HL-60 (cell line): ENCODE results near the gene IL12RB2.
"Not testable (repeated sequence)": the region's sequence is repeated elsewhere in the genome, so short reads cannot be mapped to it uniquely, and the experiment has no call there.

Experiments used
- DNase-seq, 2 experiments: peaks; one replicate each; pipeline ENCODE4 v3.0.0-alpha.2; 2010 to 2020; ENCODE audit warnings: low read depth in 1 of 2, low spot score in 1 of 2
- H3K27ac ChIP-seq: fragments of 250-450 bp; sonication (Bioruptor Pico); replicated peaks from 2 replicates; pipeline ENCODE4 v1.5.1; 2020; ENCODE audit warnings: mild to moderate bottlenecking, moderate library complexity
- H3K27me3 ChIP-seq: fragments of 250-450 bp; sonication (Bioruptor Pico); 2 replicates; pipeline ENCODE4 v1.5.1; 2021; ENCODE audit warnings: mild to moderate bottlenecking, moderate library complexity; ENCODE audit not compliant: insufficient read depth, poor library complexity, severe bottlenecking
- H3K4me3 ChIP-seq: replicated peaks from 2 replicates; pipeline ENCODE4 v1.5.1; 2011; ENCODE audit warnings: mild to moderate bottlenecking, control low read depth, low read length; ENCODE audit not compliant: insufficient read depth
- GABPA ChIP-seq: IDR thresholded peaks from 2 replicates; pipeline ENCODE4 v1.6.1; 2012; ENCODE audit warnings: low read depth
- POLR2AphosphoS5 ChIP-seq: IDR thresholded peaks from 2 replicates; pipeline ENCODE4 v1.6.1; 2012; ENCODE audit warnings: low read depth
- SPI1 ChIP-seq: IDR thresholded peaks from 2 replicates; pipeline ENCODE4 v1.6.1; 2012; ENCODE audit warnings: low read depth, mild to moderate bottlenecking, borderline replicate concordance
- TF ChIP-seq, protein P1 (sequence below): IDR thresholded peaks from 2 replicates; pipeline ENCODE4 v1.6.1; 2012; ENCODE audit warnings: low read depth; ENCODE audit not compliant: insufficient replicate concordance
- TF ChIP-seq, protein P2 (sequence below): IDR thresholded peaks from one replicate; pipeline ENCODE4 v1.5.1; 2011; ENCODE audit warnings: low read length, control low read depth, inconsistent platforms; ENCODE audit not compliant: insufficient read depth

IL12RB2 gene

GRCh38 chr1:67399199-67399993 is 91.7 kb downstream of the IL12RB2 start:
- H3K4me3 ChIP-seq: no peak overlapping the region
- no peaks in the 10 kb centered on the region for H3K27me3 ChIP-seq
- no peak for TF ChIP-seq SPI1
- TF ChIP-seq, protein P1, sequence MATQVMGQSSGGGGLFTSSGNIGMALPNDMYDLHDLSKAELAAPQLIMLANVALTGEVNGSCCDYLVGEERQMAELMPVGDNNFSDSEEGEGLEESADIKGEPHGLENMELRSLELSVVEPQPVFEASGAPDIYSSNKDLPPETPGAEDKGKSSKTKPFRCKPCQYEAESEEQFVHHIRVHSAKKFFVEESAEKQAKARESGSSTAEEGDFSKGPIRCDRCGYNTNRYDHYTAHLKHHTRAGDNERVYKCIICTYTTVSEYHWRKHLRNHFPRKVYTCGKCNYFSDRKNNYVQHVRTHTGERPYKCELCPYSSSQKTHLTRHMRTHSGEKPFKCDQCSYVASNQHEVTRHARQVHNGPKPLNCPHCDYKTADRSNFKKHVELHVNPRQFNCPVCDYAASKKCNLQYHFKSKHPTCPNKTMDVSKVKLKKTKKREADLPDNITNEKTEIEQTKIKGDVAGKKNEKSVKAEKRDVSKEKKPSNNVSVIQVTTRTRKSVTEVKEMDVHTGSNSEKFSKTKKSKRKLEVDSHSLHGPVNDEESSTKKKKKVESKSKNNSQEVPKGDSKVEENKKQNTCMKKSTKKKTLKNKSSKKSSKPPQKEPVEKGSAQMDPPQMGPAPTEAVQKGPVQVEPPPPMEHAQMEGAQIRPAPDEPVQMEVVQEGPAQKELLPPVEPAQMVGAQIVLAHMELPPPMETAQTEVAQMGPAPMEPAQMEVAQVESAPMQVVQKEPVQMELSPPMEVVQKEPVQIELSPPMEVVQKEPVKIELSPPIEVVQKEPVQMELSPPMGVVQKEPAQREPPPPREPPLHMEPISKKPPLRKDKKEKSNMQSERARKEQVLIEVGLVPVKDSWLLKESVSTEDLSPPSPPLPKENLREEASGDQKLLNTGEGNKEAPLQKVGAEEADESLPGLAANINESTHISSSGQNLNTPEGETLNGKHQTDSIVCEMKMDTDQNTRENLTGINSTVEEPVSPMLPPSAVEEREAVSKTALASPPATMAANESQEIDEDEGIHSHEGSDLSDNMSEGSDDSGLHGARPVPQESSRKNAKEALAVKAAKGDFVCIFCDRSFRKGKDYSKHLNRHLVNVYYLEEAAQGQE: no peak
- no peak for TF ChIP-seq GABPA
- TF ChIP-seq, protein P2, sequence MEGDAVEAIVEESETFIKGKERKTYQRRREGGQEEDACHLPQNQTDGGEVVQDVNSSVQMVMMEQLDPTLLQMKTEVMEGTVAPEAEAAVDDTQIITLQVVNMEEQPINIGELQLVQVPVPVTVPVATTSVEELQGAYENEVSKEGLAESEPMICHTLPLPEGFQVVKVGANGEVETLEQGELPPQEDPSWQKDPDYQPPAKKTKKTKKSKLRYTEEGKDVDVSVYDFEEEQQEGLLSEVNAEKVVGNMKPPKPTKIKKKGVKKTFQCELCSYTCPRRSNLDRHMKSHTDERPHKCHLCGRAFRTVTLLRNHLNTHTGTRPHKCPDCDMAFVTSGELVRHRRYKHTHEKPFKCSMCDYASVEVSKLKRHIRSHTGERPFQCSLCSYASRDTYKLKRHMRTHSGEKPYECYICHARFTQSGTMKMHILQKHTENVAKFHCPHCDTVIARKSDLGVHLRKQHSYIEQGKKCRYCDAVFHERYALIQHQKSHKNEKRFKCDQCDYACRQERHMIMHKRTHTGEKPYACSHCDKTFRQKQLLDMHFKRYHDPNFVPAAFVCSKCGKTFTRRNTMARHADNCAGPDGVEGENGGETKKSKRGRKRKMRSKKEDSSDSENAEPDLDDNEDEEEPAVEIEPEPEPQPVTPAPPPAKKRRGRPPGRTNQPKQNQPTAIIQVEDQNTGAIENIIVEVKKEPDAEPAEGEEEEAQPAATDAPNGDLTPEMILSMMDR: no peak
- TF ChIP-seq POLR2AphosphoS5: no peak
- no peak for DNase-seq
- no peak overlapping the region for H3K27ac ChIP-seq

GRCh38 chr1:67400029-67400786 is 92.5 kb downstream of the IL12RB2 start:
- not testable (repeated sequence) for DNase-seq, H3K4me3 ChIP-seq, H3K27ac ChIP-seq, H3K27me3 ChIP-seq

GRCh38 chr1:67401443-67401842 is 93.8 kb downstream of the IL12RB2 start:
- DNase-seq: no peak
- Histone ChIP-seq H3K27me3 (no peaks in the 10 kb centered on the region), H3K4me3 (no peak overlapping the region), H3K27ac (no peak overlapping the region)
- 0 out of 2 replicates have a peak, but pooled peaks have one; percentile 2 for TF ChIP-seq POLR2AphosphoS5
- no peak for TF ChIP-seq SPI1

GRCh38 chr1:67404212-67404620 is 96.5 kb downstream of the IL12RB2 start:
- no peak for DNase-seq
- Histone ChIP-seq H3K4me3 (no peak overlapping the region), H3K27me3 (no peaks in the 10 kb centered on the region), H3K27ac (no peak overlapping the region)
- no peak for TF ChIP-seq GABPA
- TF ChIP-seq, protein P2: no peak
- TF ChIP-seq, protein P1: no peak
- TF ChIP-seq POLR2AphosphoS5: peak; percentile 56
